GM23248 (cell line): ENCODE results near the gene CPEB1. TPM values are rescaled to one million over a fixed set of nuclear protein-coding genes. Genes with fewer than 3 reads are reported as not detected.
A peak's percentile ranks its signal among the peaks of the same experiment; 100 is the strongest.

Experiments used
- DNase-seq: peaks from one replicate; pipeline ENCODE4 v3.0.0-alpha.2; 2015
- H2AFZ ChIP-seq: fragments of 200-600 bp; sonication (generic); 2 replicates; pipeline ENCODE4 v1.6.1; 2016; ENCODE audit warnings: antibody characterized with exemption
- H3F3A ChIP-seq: fragments of 200-600 bp; sonication (generic); 2 replicates; pipeline ENCODE4 v1.6.1; 2016; ENCODE audit warnings: mild to moderate bottlenecking, antibody characterized with exemption, mixed run types; ENCODE audit not compliant: insufficient read depth
- H3K27ac ChIP-seq: fragments of 200-600 bp; sonication (generic); 2 replicates; pipeline ENCODE4 v1.5.1; 2016; ENCODE audit warnings: mild to moderate bottlenecking
- H3K27me3 ChIP-seq: fragments of 200-600 bp; sonication (generic); replicated peaks from 2 replicates; pipeline ENCODE4 v1.6.1; 2016; ENCODE audit warnings: mild to moderate bottlenecking; ENCODE audit not compliant: insufficient read depth
- H3K36me3 ChIP-seq: fragments of 200-600 bp; sonication (generic); 2 replicates; pipeline ENCODE4 v1.6.1; 2016; ENCODE audit warnings: low read depth, mild to moderate bottlenecking
- H3K4me1 ChIP-seq: fragments of 200-600 bp; sonication (generic); 2 replicates; pipeline ENCODE4 v1.6.1; 2016; ENCODE audit warnings: mild to moderate bottlenecking; ENCODE audit not compliant: insufficient read depth
- H3K4me2 ChIP-seq: fragments of 200-600 bp; sonication (generic); one replicate; pipeline ENCODE4 v1.6.1; 2016; ENCODE audit warnings: mild to moderate bottlenecking; ENCODE audit not compliant: unreplicated experiment
- H3K4me3 ChIP-seq: fragments of 200-600 bp; sonication (generic); 2 replicates; pipeline ENCODE4 v1.5.1; 2016; ENCODE audit warnings: mild to moderate bottlenecking
- H3K79me2 ChIP-seq: fragments of 200-600 bp; sonication (generic); 2 replicates; pipeline ENCODE4 v1.6.1; 2016; ENCODE audit warnings: mild to moderate bottlenecking; ENCODE audit not compliant: insufficient read depth
- H3K9ac ChIP-seq: fragments of 200-600 bp; sonication (generic); 2 replicates; pipeline ENCODE4 v1.6.1; 2016; ENCODE audit warnings: mild to moderate bottlenecking
- H3K9me2 ChIP-seq: fragments of 200-600 bp; sonication (generic); 2 replicates; pipeline ENCODE4 v1.6.1; 2016; ENCODE audit warnings: mixed run types, mild to moderate bottlenecking, moderate library complexity; ENCODE audit not compliant: insufficient read depth
- H3K9me3 ChIP-seq: fragments of 200-600 bp; sonication (generic); one replicate; pipeline ENCODE4 v1.6.1; 2017; ENCODE audit warnings: low read depth
- H4K20me1 ChIP-seq: fragments of 200-600 bp; sonication (generic); 2 replicates; pipeline ENCODE4 v1.6.0; 2016; ENCODE audit not compliant: insufficient read depth
- EZH2 ChIP-seq: fragments of 200-600 bp; sonication (generic); IDR thresholded peaks from 2 replicates; pipeline ENCODE4 v1.6.1; 2018; ENCODE audit warnings: antibody characterized with exemption, mild to moderate bottlenecking; ENCODE audit not compliant: insufficient read depth, poor library complexity, severe bottlenecking
- EZH2phosphoT487 ChIP-seq: fragments of 200-600 bp; sonication (generic); IDR thresholded peaks from 2 replicates; pipeline ENCODE4 v1.6.1; 2018; ENCODE audit warnings: antibody characterized with exemption, moderate library complexity, mild to moderate bottlenecking, low read depth; ENCODE audit not compliant: insufficient read depth
- WGBS, 2 experiments: methylation state at CpG; one replicate each; pipeline ENCODE4 v1.1.6; 2015 to 2017; ENCODE audit warnings: low lambda C conversion rate in 2 of 2, low coverage in 1 of 2; ENCODE audit errors: missing lambda C conversion rate in 2 of 2; 5-methylcytosine and 5-hydroxymethylcytosine counted together
- in situ Hi-C: fragments of 300-500 bp; cut with MboI; formaldehyde crosslinking; loops from 2 replicates; pipeline ENCODE4 v1.15.0; 2020
- polyA plus RNA-seq: library from polyadenylated mRNA; unstranded; fragments of >200 nt; fragmentation: Nextera tagmentation; extraction: Ambion mirVana; gene quantifications from 2 replicates; pipeline ENCODE4 v1.2.1, GENCODE V29; 2016
- total RNA-seq: library from RNA; depleted of rRNA; stranded (reverse); fragments of >200 nt; shearing (Covaris generic); gene quantifications from 2 replicates; pipeline ENCODE4 v1.2.3, GENCODE V29; 2014

CPEB1 gene
- total and polyA plus RNA-seq, 2 experiments from 2014 or later, result 5.6 to 8.6 TPM

GRCh38 chr15:82533801-82534200, 113.4 kb downstream of the CPEB1 start:
- peaks cover 23% of the 10 kb centered on the region; the same call in 1 of the 2 replicates for H4K20me1 ChIP-seq
- no peak overlapping the region for H3K4me2 ChIP-seq
- no peak overlapping the region for H2AFZ ChIP-seq
- peaks cover 17% of the 10 kb centered on the region for H3K4me1 ChIP-seq
- no peak overlapping the region for H3K4me3 ChIP-seq
- H3F3A ChIP-seq, result peaks cover 55% of the 10 kb centered on the region
- no peak for TF ChIP-seq EZH2phosphoT487
- TF ChIP-seq EZH2, result no peak
- H3K36me3 ChIP-seq, result peaks cover 24% of the 10 kb centered on the region
- H3K9me2 ChIP-seq, result no peaks in the 10 kb centered on the region
- H3K79me2 ChIP-seq, result peaks cover 19% of the 10 kb centered on the region
- no peaks in the 10 kb centered on the region for H3K27me3 ChIP-seq
- no peaks in the 10 kb centered on the region for H3K9me3 ChIP-seq
- H3K27ac ChIP-seq, result no peak overlapping the region
- in situ Hi-C loops, result loop anchor here (25.0 kb wide), 1 partner anchor 478 kb away; the partner anchor contains the start of gene C15orf40
- WGBS, 2 experiments, result 96 to 100% methylated on average over 3 of the region's 3 CpGs
- DNase-seq, result no peak
- no peak overlapping the region for H3K9ac ChIP-seq

- no peak overlapping the region for H2AFZ ChIP-seq
- H3K4me1 ChIP-seq, result peaks cover 10% of the 10 kb centered on the region
- H4K20me1 ChIP-seq, result peaks cover 17% of the 10 kb centered on the region; the same call in 1 of the 2 replicates
- in situ Hi-C loops, result loop anchor here (25.0 kb wide), 1 partner anchor 479 kb away; the partner anchor contains the start of gene C15orf40
- WGBS, 2 experiments, result 78 to 79% methylated on average over 15 of the region's 15 CpGs
- no peak overlapping the region for H3K4me3 ChIP-seq
- H3K9ac ChIP-seq, result no peak overlapping the region
- TF ChIP-seq EZH2phosphoT487 (no peak), EZH2 (no peak)
- no peak overlapping the region for H3K4me2 ChIP-seq
- peaks cover 17% of the 10 kb centered on the region for H3K36me3 ChIP-seq
- H3K79me2 ChIP-seq, result peaks cover 11% of the 10 kb centered on the region
- H3K9me3 ChIP-seq, result no peaks in the 10 kb centered on the region
- DNase-seq, result no peak
- no peaks in the 10 kb centered on the region for H3K9me2 ChIP-seq
- H3K27ac ChIP-seq, result no peak overlapping the region
- H3F3A ChIP-seq, result peaks cover 48% of the 10 kb centered on the region
- no peaks in the 10 kb centered on the region for H3K27me3 ChIP-seq
These were observed 114.1 kb downstream of the CPEB1 start for GRCh38 chr15:82532991-82533481.

GRCh38 chr15:82532383-82532990, 114.7 kb downstream of the CPEB1 start:
- Histone ChIP-seq H3K36me3 (peaks cover 11% of the 10 kb centered on the region), H4K20me1 (peaks cover 12% of the 10 kb centered on the region; the same call in 1 of the 2 replicates), H3K27ac (no peak overlapping the region), H3K79me2 (peaks cover 5% of the 10 kb centered on the region), H2AFZ (no peak overlapping the region), H3F3A (peaks cover 42% of the 10 kb centered on the region), H3K9me3 (no peaks in the 10 kb centered on the region), H3K9ac (no peak overlapping the region), H3K4me3 (no peak overlapping the region), H3K9me2 (no peaks in the 10 kb centered on the region), H3K4me2 (no peak overlapping the region), H3K27me3 (no peaks in the 10 kb centered on the region), H3K4me1 (0 out of 2 replicates have a peak, but pooled peaks cover 5% of the 10 kb centered on the region)
- DNase-seq, result no peak
- WGBS, 2 experiments, result 83 to 87% methylated on average over 8 to 9 of the region's 9 CpGs
- in situ Hi-C loops, result loop anchor here (25.0 kb wide), 1 partner anchor 480 kb away; the partner anchor contains the start of gene C15orf40
- no peak for TF ChIP-seq EZH2phosphoT487
- no peak for TF ChIP-seq EZH2

GRCh38 chr15:82531496-82532382, 115.4 kb downstream of the CPEB1 start:
- H3K4me2 ChIP-seq, result no peak overlapping the region
- no peaks in the 10 kb centered on the region for H3K9me2 ChIP-seq
- peaks cover 6% of the 10 kb centered on the region; the same call in 1 of the 2 replicates for H4K20me1 ChIP-seq
- H3K9me3 ChIP-seq, result no peaks in the 10 kb centered on the region
- no peaks in the 10 kb centered on the region for H3K79me2 ChIP-seq
- H3K27me3 ChIP-seq, result no peaks in the 10 kb centered on the region
- no peak for TF ChIP-seq EZH2
- no peak for TF ChIP-seq EZH2phosphoT487
- H3F3A ChIP-seq, result peaks cover 35% of the 10 kb centered on the region
- DNase-seq, result peak; percentile 0
- in situ Hi-C loops, result loop anchor here (25.0 kb wide), 1 partner anchor 481 kb away; the partner anchor contains the start of gene C15orf40
- H3K4me1 ChIP-seq, result no peaks in the 10 kb centered on the region
- no peak overlapping the region for H3K4me3 ChIP-seq
- no peak overlapping the region for H2AFZ ChIP-seq
- H3K27ac ChIP-seq, result no peak overlapping the region
- no peak overlapping the region for H3K9ac ChIP-seq
- WGBS, 2 experiments, result 66 to 75% methylated on average over 8 to 11 of the region's 11 CpGs
- peaks cover 4% of the 10 kb centered on the region; the same call in 1 of the 2 replicates for H3K36me3 ChIP-seq
